ENCODE data around the gene TLR7. TPM values are rescaled to one million over a fixed set of nuclear protein-coding genes. Genes with fewer than 3 reads are reported as not detected.

TLR7 gene
- total and polyA plus RNA-seq, 2 experiments from 2014 or later: not detected

DNA sequence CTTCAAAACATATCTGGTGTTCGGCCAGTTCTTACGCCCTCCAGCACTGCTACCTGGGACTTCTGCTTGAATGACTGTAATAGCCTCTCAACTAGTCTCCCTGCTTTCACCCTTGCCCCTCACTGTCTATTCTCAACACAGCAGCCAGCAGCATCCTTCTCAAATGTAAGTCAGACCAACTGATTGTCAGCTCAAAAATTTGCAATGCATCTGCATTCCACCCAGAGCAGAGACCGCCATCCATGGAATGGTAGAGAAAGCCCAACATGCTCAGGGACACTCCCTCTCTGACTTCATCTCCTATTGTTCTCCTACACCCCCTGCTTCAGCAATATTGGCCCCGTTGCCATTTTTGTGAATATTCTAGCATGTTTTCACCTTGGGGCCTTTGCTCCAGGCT is 5.9 kb downstream of the TLR7 start:
- no peaks in the 10 kb centered on the region for H3K36me3 ChIP-seq (ENCODE audit: low read depth)
- H3K79me2 ChIP-seq (ENCODE audit: insufficient read depth): no peaks in the 10 kb centered on the region
- WGBS, 2 experiments (ENCODE audit: low coverage in 1 of 2, low lambda C conversion rate in 2 of 2, missing lambda C conversion rate in 2 of 2): 65 to 73% methylated on average over 4 of the region's 4 CpGs
- no peak overlapping the region for H3K4me2 ChIP-seq (ENCODE audit: unreplicated experiment)
- no peak overlapping the region for H2AFZ ChIP-seq
- no peak overlapping the region for H3K9ac ChIP-seq
- TF ChIP-seq EZH2phosphoT487 (IDR thresholded peaks at IDR 0.05; ENCODE audit: insufficient read depth, low read depth) (no peak), EZH2 (IDR thresholded peaks at IDR 0.05; ENCODE audit: insufficient read depth, poor library complexity, severe bottlenecking) (no peak)
- H3F3A ChIP-seq (ENCODE audit: insufficient read depth): no peaks in the 10 kb centered on the region
- H3K4me1 ChIP-seq (ENCODE audit: insufficient read depth): no peaks in the 10 kb centered on the region
- no peaks in the 10 kb centered on the region for H3K9me3 ChIP-seq (ENCODE audit: low read depth)
- H3K27me3 ChIP-seq (replicated peaks; ENCODE audit: insufficient read depth): no peaks in the 10 kb centered on the region
- no peak overlapping the region for H3K27ac ChIP-seq
- in situ Hi-C loops (cut with MboI): no loop called here
- H4K20me1 ChIP-seq (ENCODE audit: insufficient read depth): no peaks in the 10 kb centered on the region
- no peak overlapping the region for H3K4me3 ChIP-seq
- no peaks in the 10 kb centered on the region for H3K9me2 ChIP-seq (ENCODE audit: insufficient read depth)
- DNase-seq: no peak

DNA sequence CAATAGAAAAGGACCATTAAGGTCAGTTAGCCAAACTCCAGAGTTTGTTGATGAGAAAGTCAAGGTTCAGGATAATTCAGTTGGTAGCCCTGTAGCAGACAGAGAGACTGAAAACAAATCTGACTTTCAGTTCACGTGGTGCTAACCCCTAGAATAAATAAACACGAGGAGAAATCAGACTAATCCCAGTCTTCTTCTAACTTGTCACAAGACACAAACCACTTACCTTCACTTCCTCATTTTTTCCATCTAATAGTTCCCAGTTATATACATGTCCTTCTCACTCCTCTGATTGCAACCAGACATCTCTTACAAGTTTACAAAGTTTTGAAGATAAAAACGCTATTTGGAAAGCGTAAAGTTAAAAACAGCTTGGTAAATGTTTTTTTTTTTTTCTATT is 7.7 kb downstream of the TLR7 start:
- DNase-seq: no peak
- H3K27me3 ChIP-seq (replicated peaks; ENCODE audit: insufficient read depth): no peaks in the 10 kb centered on the region
- 1 to 5% methylated on average over 4 of the region's 4 CpGs for WGBS, 2 experiments (ENCODE audit: low coverage in 1 of 2, low lambda C conversion rate in 2 of 2, missing lambda C conversion rate in 2 of 2)
- H3K27ac ChIP-seq: no peak overlapping the region
- no peaks in the 10 kb centered on the region for H3K4me1 ChIP-seq (ENCODE audit: insufficient read depth)
- in situ Hi-C loops (cut with MboI): no loop called here
- H3K36me3 ChIP-seq (ENCODE audit: low read depth): no peaks in the 10 kb centered on the region
- no peaks in the 10 kb centered on the region for H3K9me3 ChIP-seq (ENCODE audit: low read depth)
- TF ChIP-seq EZH2phosphoT487 (IDR thresholded peaks at IDR 0.05; ENCODE audit: insufficient read depth, low read depth) (no peak), EZH2 (IDR thresholded peaks at IDR 0.05; ENCODE audit: insufficient read depth, poor library complexity, severe bottlenecking) (no peak)
- no peaks in the 10 kb centered on the region for H3K9me2 ChIP-seq (ENCODE audit: insufficient read depth)
- no peak overlapping the region for H2AFZ ChIP-seq
- no peak overlapping the region for H3K4me2 ChIP-seq (ENCODE audit: unreplicated experiment)
- no peaks in the 10 kb centered on the region for H3F3A ChIP-seq (ENCODE audit: insufficient read depth)
- no peaks in the 10 kb centered on the region for H3K79me2 ChIP-seq (ENCODE audit: insufficient read depth)
- H4K20me1 ChIP-seq (ENCODE audit: insufficient read depth): no peaks in the 10 kb centered on the region
- no peak overlapping the region for H3K4me3 ChIP-seq
- no peak overlapping the region for H3K9ac ChIP-seq

DNA sequence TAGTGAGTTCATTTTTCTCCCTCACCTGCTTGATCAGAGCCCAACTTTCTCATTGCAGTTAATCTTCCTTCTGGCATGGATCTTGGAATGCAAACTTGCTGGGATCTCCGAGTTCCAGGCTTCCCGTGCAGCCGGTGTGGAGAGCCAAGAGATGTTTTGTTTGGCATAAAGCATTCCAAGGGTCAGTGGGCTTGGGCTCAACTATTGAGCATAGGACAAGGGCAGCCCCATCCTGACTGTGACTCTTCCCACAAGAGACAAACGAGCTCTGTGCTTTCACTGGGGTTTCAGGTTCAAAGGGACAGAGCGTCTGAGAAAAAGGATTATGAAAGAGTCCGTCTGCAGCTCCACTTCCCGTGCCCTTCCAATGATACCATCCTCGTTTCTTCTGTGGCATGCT is 10.5 kb downstream of the TLR7 start:
- in situ Hi-C loops (cut with MboI): no loop called here
- no peaks in the 10 kb centered on the region for H3K9me3 ChIP-seq (ENCODE audit: low read depth)
- H3K27ac ChIP-seq: no peak overlapping the region
- no peaks in the 10 kb centered on the region for H3F3A ChIP-seq (ENCODE audit: insufficient read depth)
- no peaks in the 10 kb centered on the region for H3K79me2 ChIP-seq (ENCODE audit: insufficient read depth)
- TF ChIP-seq EZH2 (IDR thresholded peaks at IDR 0.05; ENCODE audit: insufficient read depth, poor library complexity, severe bottlenecking): no peak
- no peak for TF ChIP-seq EZH2phosphoT487 (IDR thresholded peaks at IDR 0.05; ENCODE audit: insufficient read depth, low read depth)
- H3K4me3 ChIP-seq: no peak overlapping the region
- no peak overlapping the region for H3K4me2 ChIP-seq (ENCODE audit: unreplicated experiment)
- no peaks in the 10 kb centered on the region for H3K4me1 ChIP-seq (ENCODE audit: insufficient read depth)
- H3K9ac ChIP-seq: no peak overlapping the region
- no peak for DNase-seq
- no peaks in the 10 kb centered on the region for H3K36me3 ChIP-seq (ENCODE audit: low read depth)
- H2AFZ ChIP-seq: no peak overlapping the region
- 45 to 57% methylated on average over 7 to 8 of the region's 8 CpGs for WGBS, 2 experiments (ENCODE audit: low coverage in 1 of 2, low lambda C conversion rate in 2 of 2, missing lambda C conversion rate in 2 of 2)
- no peaks in the 10 kb centered on the region for H3K27me3 ChIP-seq (replicated peaks; ENCODE audit: insufficient read depth)
- no peaks in the 10 kb centered on the region for H4K20me1 ChIP-seq (ENCODE audit: insufficient read depth)
- no peaks in the 10 kb centered on the region for H3K9me2 ChIP-seq (ENCODE audit: insufficient read depth)

DNA sequence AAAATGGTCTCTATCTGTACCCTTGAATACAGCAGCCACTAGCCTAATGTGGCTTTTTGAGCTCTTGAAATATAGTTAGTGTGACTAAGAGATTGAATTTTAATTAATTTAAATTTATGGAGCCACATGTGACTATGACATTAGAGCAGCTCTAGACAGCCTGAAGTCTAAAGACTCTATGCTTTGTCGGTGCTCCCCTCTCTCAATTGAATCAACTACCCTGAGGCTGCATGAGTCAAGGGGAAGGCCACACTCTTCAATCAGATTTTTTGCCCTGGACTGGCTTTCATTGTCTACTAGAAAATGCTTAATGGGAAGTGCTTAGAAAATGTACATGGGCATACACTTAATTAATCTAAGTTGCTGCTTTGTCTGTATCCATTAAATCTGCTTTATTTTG is 11.7 kb downstream of the TLR7 start:
- no peaks in the 10 kb centered on the region for H3K79me2 ChIP-seq (ENCODE audit: insufficient read depth)
- in situ Hi-C loops (cut with MboI): no loop called here
- H3K4me3 ChIP-seq: no peak overlapping the region
- TF ChIP-seq EZH2phosphoT487 (IDR thresholded peaks at IDR 0.05; ENCODE audit: insufficient read depth, low read depth): no peak
- H3K4me1 ChIP-seq (ENCODE audit: insufficient read depth): no peaks in the 10 kb centered on the region
- H3K27ac ChIP-seq: no peak overlapping the region
- H3K27me3 ChIP-seq (replicated peaks; ENCODE audit: insufficient read depth): no peaks in the 10 kb centered on the region
- no peaks in the 10 kb centered on the region for H3K9me2 ChIP-seq (ENCODE audit: insufficient read depth)
- H2AFZ ChIP-seq: no peak overlapping the region
- no peak for DNase-seq
- H3K9ac ChIP-seq: no peak overlapping the region
- H3K9me3 ChIP-seq (ENCODE audit: low read depth): no peaks in the 10 kb centered on the region
- no peak overlapping the region for H3K4me2 ChIP-seq (ENCODE audit: unreplicated experiment)
- no peaks in the 10 kb centered on the region for H3K36me3 ChIP-seq (ENCODE audit: low read depth)
- 43% methylated on average over 1 of the region's 1 CpG for WGBS, 2 experiments (ENCODE audit: low coverage in 1 of 2, low lambda C conversion rate in 2 of 2, missing lambda C conversion rate in 2 of 2)
- no peaks in the 10 kb centered on the region for H3F3A ChIP-seq (ENCODE audit: insufficient read depth)
- no peaks in the 10 kb centered on the region for H4K20me1 ChIP-seq (ENCODE audit: insufficient read depth)

DNA sequence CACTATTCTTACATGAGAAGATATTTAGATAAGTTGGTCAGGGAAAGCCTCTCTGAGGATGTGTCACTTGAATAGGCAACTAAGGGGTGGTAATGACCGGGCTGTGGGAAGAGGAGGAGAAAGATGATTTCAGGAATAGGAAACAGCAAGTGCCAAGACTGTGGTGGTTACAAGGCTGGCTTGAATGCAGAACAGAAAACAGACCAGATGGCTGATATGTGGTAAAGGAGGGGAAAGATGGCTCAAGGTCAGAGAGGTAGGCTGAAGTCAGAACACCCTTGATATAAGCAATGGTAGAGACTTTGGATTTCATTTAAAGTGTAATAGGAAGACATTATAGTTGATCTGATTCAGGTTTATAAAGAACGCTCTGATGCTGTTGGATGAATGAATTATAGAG is 15.0 kb downstream of the TLR7 start:
- no peak overlapping the region for H3K4me3 ChIP-seq
- in situ Hi-C loops (cut with MboI): no loop called here
- H3K4me1 ChIP-seq (ENCODE audit: insufficient read depth): no peaks in the 10 kb centered on the region
- no peaks in the 10 kb centered on the region for H3K36me3 ChIP-seq (ENCODE audit: low read depth)
- 69 to 72% methylated on average over 2 of the region's 2 CpGs for WGBS, 2 experiments (ENCODE audit: low coverage in 1 of 2, low lambda C conversion rate in 2 of 2, missing lambda C conversion rate in 2 of 2)
- H4K20me1 ChIP-seq (ENCODE audit: insufficient read depth): no peaks in the 10 kb centered on the region
- no peak overlapping the region for H3K9ac ChIP-seq
- H3K9me2 ChIP-seq (ENCODE audit: insufficient read depth): no peaks in the 10 kb centered on the region
- H2AFZ ChIP-seq: no peak overlapping the region
- no peaks in the 10 kb centered on the region for H3K79me2 ChIP-seq (ENCODE audit: insufficient read depth)
- no peak overlapping the region for H3K27ac ChIP-seq
- H3F3A ChIP-seq (ENCODE audit: insufficient read depth): no peaks in the 10 kb centered on the region
- H3K9me3 ChIP-seq (ENCODE audit: low read depth): no peaks in the 10 kb centered on the region
- no peak for DNase-seq
- no peak overlapping the region for H3K4me2 ChIP-seq (ENCODE audit: unreplicated experiment)
- TF ChIP-seq EZH2phosphoT487 (IDR thresholded peaks at IDR 0.05; ENCODE audit: insufficient read depth, low read depth) (no peak), EZH2 (IDR thresholded peaks at IDR 0.05; ENCODE audit: insufficient read depth, poor library complexity, severe bottlenecking) (no peak)
- no peaks in the 10 kb centered on the region for H3K27me3 ChIP-seq (replicated peaks; ENCODE audit: insufficient read depth)
